Osteocyte (in vitro differentiated cells): ENCODE data around the gene SAPCD2. TPM values are rescaled to one million over a fixed set of nuclear protein-coding genes. Genes with fewer than 3 reads are reported as not detected.

Experiments
- DNase-seq: peaks from one replicate; pipeline ENCODE4 v3.0.0; 2021; ENCODE audit warnings: mixed read lengths; ENCODE audit not compliant: unreplicated experiment; ENCODE audit errors: extremely low spot score
- H3K27ac Mint-ChIP-seq: one replicate; pipeline ENCODE4 v1.8.0; 2021; ENCODE audit warnings: mild to moderate bottlenecking, mixed read lengths; ENCODE audit not compliant: unreplicated experiment
- H3K27me3 Mint-ChIP-seq: one replicate; pipeline ENCODE4 v1.8.0; 2021; ENCODE audit warnings: mixed read lengths; ENCODE audit not compliant: unreplicated experiment
- H3K36me3 Mint-ChIP-seq: one replicate; pipeline ENCODE4 v1.8.0; 2021; ENCODE audit warnings: mixed read lengths; ENCODE audit not compliant: unreplicated experiment
- H3K4me1 Mint-ChIP-seq: one replicate; pipeline ENCODE4 v1.8.0; 2021; ENCODE audit warnings: mixed read lengths; ENCODE audit not compliant: unreplicated experiment
- H3K4me3 Mint-ChIP-seq: one replicate; pipeline ENCODE4 v1.8.0; 2021; ENCODE audit warnings: mild to moderate bottlenecking, moderate library complexity, mixed read lengths; ENCODE audit not compliant: unreplicated experiment
- H3K9me3 Mint-ChIP-seq: one replicate; pipeline ENCODE4 v1.8.0; 2021; ENCODE audit warnings: mixed read lengths; ENCODE audit not compliant: unreplicated experiment
- CTCF ChIP-seq: fragments of 200-600 bp; sonication (generic); IDR thresholded peaks from 2 replicates; pipeline ENCODE4 v1.5.0; 2021; ENCODE audit warnings: antibody characterized with exemption, mild to moderate bottlenecking, moderate library complexity
- total RNA-seq: library from RNA; stranded (reverse); gene quantifications from 2 replicates; pipeline ENCODE4 v1.2.1, GENCODE V29; 2021

Gene SAPCD2
- total RNA-seq, 1 donor from 2014 or later: 3.1 TPM

- TF ChIP-seq CTCF: no peak
- H3K9me3 Mint-ChIP-seq: no peaks in the 10 kb centered on the region
- no peak for DNase-seq
- peaks cover 10% of the 10 kb centered on the region for H3K4me1 Mint-ChIP-seq
- H3K4me3 Mint-ChIP-seq: no peak overlapping the region
- H3K36me3 Mint-ChIP-seq: no peaks in the 10 kb centered on the region
- H3K27me3 Mint-ChIP-seq: peaks cover 17% of the 10 kb centered on the region
- no peak overlapping the region for H3K27ac Mint-ChIP-seq
Observed at GRCh38 chr9:137048655-137049543, 21.5 kb downstream of the SAPCD2 start.

- no peaks in the 10 kb centered on the region for H3K9me3 Mint-ChIP-seq
- H3K4me1 Mint-ChIP-seq: peaks cover 10% of the 10 kb centered on the region
- H3K27me3 Mint-ChIP-seq: peaks cover 13% of the 10 kb centered on the region
- H3K27ac Mint-ChIP-seq: no peak within 1 kb of the TSS
- TF ChIP-seq CTCF: peak; percentile 89
- no peaks in the 10 kb centered on the region for H3K36me3 Mint-ChIP-seq
- DNase-seq: peak; percentile 93
- peak within 1 kb of the TSS; percentile 72 for H3K4me3 Mint-ChIP-seq
Observed at GRCh38 chr9:137046088-137046787, 24.1 kb downstream of the SAPCD2 start, which contains the start of gene NPDC1. Gene NPDC1 (minus strand): TSS chr9:137046177. CDS start chr9:137045989, 188 bp downstream.

- Mint-ChIP-seq H3K27me3 (peaks cover 13% of the 10 kb centered on the region), H3K4me1 (peaks cover 10% of the 10 kb centered on the region), H3K4me3 (peak overlapping the region; percentile 72), H3K9me3 (no peaks in the 10 kb centered on the region), H3K27ac (no peak overlapping the region), H3K36me3 (no peaks in the 10 kb centered on the region)
- no peak for TF ChIP-seq CTCF
- DNase-seq: no peak
Observed at GRCh38 chr9:137045294-137046087, 24.9 kb downstream of the SAPCD2 start.

- Mint-ChIP-seq H3K4me3 (peak overlapping the region; percentile 63), H3K4me1 (peaks cover 10% of the 10 kb centered on the region), H3K27me3 (peaks cover 9% of the 10 kb centered on the region), H3K9me3 (no peaks in the 10 kb centered on the region), H3K36me3 (no peaks in the 10 kb centered on the region), H3K27ac (no peak overlapping the region)
- DNase-seq: no peak
- TF ChIP-seq CTCF: no peak
Observed at GRCh38 chr9:137044502-137045177, 25.7 kb downstream of the SAPCD2 start.
